GM23248 (cell line): ENCODE data around the gene NOS1AP.

Source experiments
- EZH2 ChIP-seq: fragments of 200-600 bp; sonication (generic); IDR thresholded peaks from 2 replicates; pipeline ENCODE4 v1.6.1; 2018; ENCODE audit warnings: antibody characterized with exemption, mild to moderate bottlenecking; ENCODE audit not compliant: insufficient read depth, poor library complexity, severe bottlenecking
- EZH2phosphoT487 ChIP-seq: fragments of 200-600 bp; sonication (generic); IDR thresholded peaks from 2 replicates; pipeline ENCODE4 v1.6.1; 2018; ENCODE audit warnings: antibody characterized with exemption, moderate library complexity, mild to moderate bottlenecking, low read depth; ENCODE audit not compliant: insufficient read depth

- TF ChIP-seq EZH2 (no peak), EZH2phosphoT487 (no peak)
Measured at GRCh38 chr1:162353078-162353477, 283.6 kb downstream of the NOS1AP start.
